ENCODE data around the gene BLOC1S6. TPM values are rescaled to one million over a fixed set of nuclear protein-coding genes. Genes with fewer than 3 reads are reported as not detected.

Gene BLOC1S6
- total and polyA plus RNA-seq, 2 of the 13 experiments (the other 11 are each of a cell fraction or from before 2014, with no cell fraction given), result 11.8 to 44.3 TPM

DNA sequence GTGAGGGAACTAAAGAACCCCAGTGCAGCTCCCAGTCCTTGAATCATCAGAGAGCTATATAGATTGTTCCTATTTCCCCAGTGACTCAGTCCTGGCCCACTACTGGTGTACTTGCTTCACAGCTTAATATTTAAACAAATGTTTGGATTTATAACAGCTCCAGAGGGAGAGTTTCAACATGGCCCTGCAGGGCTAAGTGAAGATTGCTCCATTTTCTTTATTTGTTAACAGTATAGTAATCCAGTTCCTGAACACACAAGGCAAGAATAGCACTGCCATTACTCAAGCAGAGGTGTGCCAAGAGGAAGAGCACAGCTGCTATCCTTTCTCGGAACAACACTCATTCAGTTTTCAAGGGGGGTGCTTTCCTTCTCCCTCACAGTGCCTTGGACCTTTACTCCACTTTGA is 54.2 kb downstream of the BLOC1S6 start (continued):
- TF ChIP-seq SRF (IDR thresholded peaks at IDR 0.05; ENCODE audit: low read depth, low read length) (no peak), ATM (IDR thresholded peaks at IDR 0.05; ENCODE audit: borderline replicate concordance) (no peak), HNRNPK (IDR thresholded peaks at IDR 0.05; ENCODE audit: low read depth, low read length, poor library complexity, severe bottlenecking) (no peak), BRCA1 (CRISPR knock-in tag; IDR thresholded peaks at IDR 0.05) (no peak), KMT2B (CRISPR knock-in tag; IDR thresholded peaks at IDR 0.05) (0 out of 2 replicates have a peak, but pooled peaks have one; percentile 26), ZBTB21 (CRISPR knock-in tag; IDR thresholded peaks at IDR 0.05) (no peak), ZBTB1 (CRISPR knock-in tag; IDR thresholded peaks at IDR 0.05; ENCODE audit: borderline replicate concordance) (no peak), ZFP1 (CRISPR knock-in tag; IDR thresholded peaks at IDR 0.05) (no peak), YEATS4 (CRISPR knock-in tag; IDR thresholded peaks at IDR 0.05; ENCODE audit: borderline replicate concordance) (no peak), ZNF562 (CRISPR knock-in tag; IDR thresholded peaks at IDR 0.05; ENCODE audit: borderline replicate concordance) (no peak), ZFAT (CRISPR knock-in tag; conservative IDR thresholded peaks at IDR 0.05) (no peak), ZNF382 (CRISPR knock-in tag; IDR thresholded peaks at IDR 0.05; ENCODE audit: borderline replicate concordance) (no peak), ZFP37 (CRISPR knock-in tag; IDR thresholded peaks at IDR 0.05; ENCODE audit: borderline replicate concordance) (no peak), GLMP (CRISPR knock-in tag; IDR thresholded peaks at IDR 0.05; ENCODE audit: borderline replicate concordance) (no peak), ZNF878 (CRISPR knock-in tag; IDR thresholded peaks at IDR 0.05) (no peak), MYNN (CRISPR knock-in tag; IDR thresholded peaks at IDR 0.05; ENCODE audit: low read depth) (no peak), TFDP2 (CRISPR knock-in tag; IDR thresholded peaks at IDR 0.05) (no peak), ZSCAN12 (CRISPR knock-in tag; IDR thresholded peaks at IDR 0.05) (no peak), MLLT10 (CRISPR knock-in tag; IDR thresholded peaks at IDR 0.05) (no peak), CHD2 (IDR thresholded peaks at IDR 0.05; ENCODE audit: low read depth, low read length) (no peak), TBX3 (IDR thresholded peaks at IDR 0.05; ENCODE audit: borderline replicate concordance) (peak; percentile 13; the same call in 1 of the 2 replicates)
- TF ChIP-seq, protein P1, sequence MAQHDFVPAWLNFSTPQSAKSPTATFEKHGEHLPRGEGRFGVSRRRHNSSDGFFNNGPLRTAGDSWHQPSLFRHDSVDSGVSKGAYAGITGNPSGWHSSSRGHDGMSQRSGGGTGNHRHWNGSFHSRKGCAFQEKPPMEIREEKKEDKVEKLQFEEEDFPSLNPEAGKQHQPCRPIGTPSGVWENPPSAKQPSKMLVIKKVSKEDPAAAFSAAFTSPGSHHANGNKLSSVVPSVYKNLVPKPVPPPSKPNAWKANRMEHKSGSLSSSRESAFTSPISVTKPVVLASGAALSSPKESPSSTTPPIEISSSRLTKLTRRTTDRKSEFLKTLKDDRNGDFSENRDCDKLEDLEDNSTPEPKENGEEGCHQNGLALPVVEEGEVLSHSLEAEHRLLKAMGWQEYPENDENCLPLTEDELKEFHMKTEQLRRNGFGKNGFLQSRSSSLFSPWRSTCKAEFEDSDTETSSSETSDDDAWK (CRISPR knock-in tag; IDR thresholded peaks at IDR 0.05), result no peak
- TF ChIP-seq, protein P2, sequence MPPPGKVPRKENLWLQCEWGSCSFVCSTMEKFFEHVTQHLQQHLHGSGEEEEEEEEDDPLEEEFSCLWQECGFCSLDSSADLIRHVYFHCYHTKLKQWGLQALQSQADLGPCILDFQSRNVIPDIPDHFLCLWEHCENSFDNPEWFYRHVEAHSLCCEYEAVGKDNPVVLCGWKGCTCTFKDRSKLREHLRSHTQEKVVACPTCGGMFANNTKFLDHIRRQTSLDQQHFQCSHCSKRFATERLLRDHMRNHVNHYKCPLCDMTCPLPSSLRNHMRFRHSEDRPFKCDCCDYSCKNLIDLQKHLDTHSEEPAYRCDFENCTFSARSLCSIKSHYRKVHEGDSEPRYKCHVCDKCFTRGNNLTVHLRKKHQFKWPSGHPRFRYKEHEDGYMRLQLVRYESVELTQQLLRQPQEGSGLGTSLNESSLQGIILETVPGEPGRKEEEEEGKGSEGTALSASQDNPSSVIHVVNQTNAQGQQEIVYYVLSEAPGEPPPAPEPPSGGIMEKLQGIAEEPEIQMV (CRISPR knock-in tag; IDR thresholded peaks at IDR 0.05; ENCODE audit: low read depth), result no peak
- TF ChIP-seq, protein P3, sequence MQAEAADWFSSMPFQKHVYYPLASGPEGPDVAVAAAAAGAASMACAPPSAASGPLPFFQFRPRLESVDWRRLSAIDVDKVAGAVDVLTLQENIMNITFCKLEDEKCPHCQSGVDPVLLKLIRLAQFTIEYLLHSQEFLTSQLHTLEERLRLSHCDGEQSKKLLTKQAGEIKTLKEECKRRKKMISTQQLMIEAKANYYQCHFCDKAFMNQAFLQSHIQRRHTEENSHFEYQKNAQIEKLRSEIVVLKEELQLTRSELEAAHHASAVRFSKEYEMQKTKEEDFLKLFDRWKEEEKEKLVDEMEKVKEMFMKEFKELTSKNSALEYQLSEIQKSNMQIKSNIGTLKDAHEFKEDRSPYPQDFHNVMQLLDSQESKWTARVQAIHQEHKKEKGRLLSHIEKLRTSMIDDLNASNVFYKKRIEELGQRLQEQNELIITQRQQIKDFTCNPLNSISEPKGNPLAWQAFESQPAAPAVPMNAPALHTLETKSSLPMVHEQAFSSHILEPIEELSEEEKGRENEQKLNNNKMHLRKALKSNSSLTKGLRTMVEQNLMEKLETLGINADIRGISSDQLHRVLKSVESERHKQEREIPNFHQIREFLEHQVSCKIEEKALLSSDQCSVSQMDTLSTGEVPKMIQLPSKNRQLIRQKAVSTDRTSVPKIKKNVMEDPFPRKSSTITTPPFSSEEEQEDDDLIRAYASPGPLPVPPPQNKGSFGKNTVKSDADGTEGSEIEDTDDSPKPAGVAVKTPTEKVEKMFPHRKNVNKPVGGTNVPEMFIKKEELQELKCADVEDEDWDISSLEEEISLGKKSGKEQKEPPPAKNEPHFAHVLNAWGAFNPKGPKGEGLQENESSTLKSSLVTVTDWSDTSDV (CRISPR knock-in tag; IDR thresholded peaks at IDR 0.05), result no peak

Measured in HepG2 (cell line).